GM21717 (cell line): Measurements from ENCODE around the gene PPP1R15B.

ENCODE experiments used
- ATAC-seq: cut with Tn5 transposase; IDR thresholded peaks from one replicate; pipeline ENCODE4 v1.9.1; 2021; ENCODE audit warnings: mild to moderate bottlenecking, moderate library complexity; ENCODE audit not compliant: unreplicated experiment

PPP1R15B gene

GRCh38 chr1:204411451-204412204, at the start of gene PPP1R15B:
TSS of gene PPP1R15B (minus strand) at chr1:204411817. CDS start at chr1:204411411, 406 bp downstream.
- ATAC-seq: peak; percentile 85

GRCh38 chr1:204460346-204460745, 48.7 kb upstream of the PPP1R15B start:
- ATAC-seq: no peak

GRCh38 chr1:204459706-204460105, 48.1 kb upstream of the PPP1R15B start:
- no peak for ATAC-seq

- no peak for ATAC-seq
Measured at GRCh38 chr1:204457666-204458065, 46.0 kb upstream of the PPP1R15B start.

- ATAC-seq: no peak
Measured at GRCh38 chr1:204456826-204457442, 45.3 kb upstream of the PPP1R15B start.

GRCh38 chr1:204455831-204456145, 44.2 kb upstream of the PPP1R15B start:
- no peak for ATAC-seq

GRCh38 chr1:204455063-204455830, 43.6 kb upstream of the PPP1R15B start:
- ATAC-seq: no peak

GRCh38 chr1:204454476-204454875, 42.9 kb upstream of the PPP1R15B start:
- ATAC-seq: no peak

GRCh38 chr1:204453141-204453772, 41.6 kb upstream of the PPP1R15B start:
- ATAC-seq: peak; percentile 80

GRCh38 chr1:204451352-204452124, 39.9 kb upstream of the PPP1R15B start:
- no peak for ATAC-seq

GRCh38 chr1:204450461-204451257, 39.0 kb upstream of the PPP1R15B start:
- no peak for ATAC-seq

- no peak for ATAC-seq
Measured at GRCh38 chr1:204449678-204450280, 38.2 kb upstream of the PPP1R15B start.

GRCh38 chr1:204448991-204449677, 37.5 kb upstream of the PPP1R15B start:
- no peak for ATAC-seq

- ATAC-seq: no peak
Measured at GRCh38 chr1:204448344-204448964, 36.8 kb upstream of the PPP1R15B start.

GRCh38 chr1:204447736-204448135, 36.1 kb upstream of the PPP1R15B start:
- ATAC-seq: no peak

- no peak for ATAC-seq
Measured at GRCh38 chr1:204447190-204447589, 35.6 kb upstream of the PPP1R15B start.

- ATAC-seq: peak; percentile 51
Measured at GRCh38 chr1:204446413-204447111, 34.9 kb upstream of the PPP1R15B start.
